ENCODE data around the gene PTPN4. TPM values are rescaled to one million over a fixed set of nuclear protein-coding genes. Genes with fewer than 3 reads are reported as not detected.

PTPN4 gene
- total and polyA plus RNA-seq, 2 donors (not counting 3 experiments of a cell fraction or from before 2014, with no cell fraction given) = 6.8 to 29.6 TPM

GRCh38 chr2:119710281-119710680, 49.4 kb upstream of the PTPN4 start:
- no peaks in the 10 kb centered on the region for H4K20me1 ChIP-seq (replicated peaks; ENCODE audit: control insufficient read depth, extremely low read depth, insufficient read depth, low read length)
- BruUV-seq (replicated peaks) = no TSS peak
- dilution Hi-C loops (cut with MboI; ENCODE audit: extremely low pct_ligation_motif_present, low sequenced_read_pairs) (no loop called here), intact Hi-C loops (cut with micrococcal nuclease) (no loop called here)
- FAIRE-seq (no peak), DNase-seq (ENCODE audit: low read depth, low spot score) (no peak)
- CTCF ChIA-PET = no interaction called here
- H2AFZ ChIP-seq (ENCODE audit: low read depth, low read length) = no peak overlapping the region
- peaks cover 0 to 3% of the 10 kb centered on the region in 2 experiments for H3K27me3 ChIP-seq (ENCODE audit: control insufficient read depth in 2 of 2, insufficient read depth in 2 of 2, low read length in 2 of 2)
- no peak overlapping the region for H3K9ac ChIP-seq (replicated peaks; ENCODE audit: extremely low read depth, insufficient read depth, low read length)
- H3K4me1 ChIP-seq (ENCODE audit: control insufficient read depth, extremely low read depth, insufficient read depth, low read length) = no peaks in the 10 kb centered on the region
- no peak overlapping the region for H3K4me3 ChIP-seq (replicated peaks in 1 of 3; ENCODE audit: insufficient read depth in 1 of 3, low read depth in 1 of 3, low read length in 3 of 3)
- no peaks in the 10 kb centered on the region for H3K79me2 ChIP-seq (ENCODE audit: control insufficient read depth, insufficient read depth, low read length)
- no peaks in the 10 kb centered on the region for H3K9me3 ChIP-seq (replicated peaks; ENCODE audit: control insufficient read depth, insufficient read depth, low read length)
- no peak overlapping the region for H3K4me2 ChIP-seq (ENCODE audit: insufficient read depth, low read length)
- H3K27ac ChIP-seq (ENCODE audit: insufficient read depth, low read depth, low read length) = no peak overlapping the region
- H3K36me3 ChIP-seq (ENCODE audit: control insufficient read depth in 2 of 2, extremely low read depth in 1 of 2, insufficient read depth in 2 of 2, low read length in 2 of 2) = no peaks in the 10 kb centered on the region
- TF ChIP-seq POLR2AphosphoS5 (IDR thresholded peaks at IDR 0.05; ENCODE audit: insufficient read depth, low read depth, low read length) (no peak), MYC (IDR thresholded peaks at IDR 0.05; ENCODE audit: low read depth, low read length) (no peak), FOS (IDR thresholded peaks at IDR 0.05; ENCODE audit: borderline replicate concordance, insufficient read depth, low read length) (no peak), CTCF (IDR thresholded peaks at IDR 0.05; ENCODE audit: extremely low read depth in 1 of 2, insufficient read depth in 1 of 2, low read depth in 1 of 2, low read length in 2 of 2) (no peak), MAX (IDR thresholded peaks at IDR 0.05; ENCODE audit: insufficient read depth, insufficient read length) (no peak), GATA2 (IDR thresholded peaks at IDR 0.05; ENCODE audit: insufficient read depth, insufficient read length, low read depth, low read length) (no peak), POLR2A (IDR thresholded peaks at IDR 0.05; ENCODE audit: low read depth, low read length) (no peak), JUN (IDR thresholded peaks at IDR 0.05; ENCODE audit: borderline replicate concordance, insufficient read depth, insufficient read length, low read depth) (no peak), EZH2 (IDR thresholded peaks at IDR 0.05; ENCODE audit: borderline replicate concordance, low read depth, low read length, severe bottlenecking) (no peak)
- H3K9me1 ChIP-seq (replicated peaks; ENCODE audit: control insufficient read depth, extremely low read depth, insufficient read depth, low read length) = no peaks in the 10 kb centered on the region
- POLR2A ChIA-PET = no interaction called here
